Tibial nerve (tissue), 4 donors: ENCODE results near the gene RCOR2.

ENCODE experiments used
- CTCF ChIP-seq, 5 experiments: fragments of 200-600 bp in 3 of 5; fragments of 450-650 bp in 2 of 5; sonication (generic) in 3 of 5; IDR thresholded peaks; one replicate each; pipeline ENCODE4 v1.5.1; 2016 to 2019; ENCODE audit warnings: antibody characterized with exemption in 5 of 5, mild to moderate bottlenecking in 3 of 5, moderate library complexity in 2 of 5
- EP300 ChIP-seq, 2 donors: sonication (generic); formaldehyde crosslinking; IDR thresholded peaks; one replicate each; pipeline ENCODE4 v1.6.1; 2017; ENCODE audit warnings: antibody characterized with exemption in 2 of 2, mild to moderate bottlenecking in 1 of 2
- POLR2A ChIP-seq, 2 donors: fragments of 450-650 bp; IDR thresholded peaks; one replicate each; pipeline ENCODE4 v1.6.1; 2017; ENCODE audit warnings: antibody characterized with exemption in 2 of 2, mild to moderate bottlenecking in 2 of 2, moderate library complexity in 2 of 2

- TF ChIP-seq CTCF (IDR thresholded peaks at IDR 0.05) (no peak), POLR2A (IDR thresholded peaks at IDR 0.05) (no peak), EP300 (IDR thresholded peaks at IDR 0.05) (no peak)
These were observed 48.4 kb downstream of the RCOR2 start for GRCh38 chr11:63868399-63869064.
